CD14-positive monocyte (primary cell): ENCODE results near the gene ERGIC1. TPM values are rescaled to one million over a fixed set of nuclear protein-coding genes. Genes with fewer than 3 reads are reported as not detected.

ENCODE experiments used
- DNase-seq, 3 donors: peaks; one replicate each; pipeline ENCODE4 v3.0.0-alpha.2; 2011 to 2022
- H2AFZ ChIP-seq: 2 replicates; pipeline ENCODE4 v1.6.0; 2012; ENCODE audit warnings: mild to moderate bottlenecking, low read depth, low read length, inconsistent platforms; ENCODE audit not compliant: insufficient read depth, poor library complexity, severe bottlenecking
- H3K27ac ChIP-seq, 2 donors: 1 replicate in 1 of 2; 2 replicates in 1 of 2; pipeline ENCODE4 v1.5.1; 2012 to 2013; ENCODE audit warnings: low read length in 2 of 2, control low read depth in 1 of 2, inconsistent platforms in 1 of 2, low read depth in 1 of 2, mild to moderate bottlenecking in 1 of 2
- H3K27me3 ChIP-seq, 2 donors: one replicate each; pipeline versions ENCODE4 v1.6.0 to v1.6.1; 2011 to 2013; ENCODE audit warnings: low read length in 2 of 2; ENCODE audit not compliant: control insufficient read depth in 2 of 2, insufficient read depth in 2 of 2
- H3K36me3 ChIP-seq, 2 donors: replicated peaks in 1 of 2; 1 replicate in 1 of 2; 2 replicates in 1 of 2; pipeline versions ENCODE4 v1.5.1 to v1.6.1; 2012 to 2013; ENCODE audit warnings: low read length in 2 of 2, control low read depth in 1 of 2, inconsistent platforms in 1 of 2, mild to moderate bottlenecking in 1 of 2; ENCODE audit not compliant: insufficient read depth in 2 of 2, control insufficient read depth in 1 of 2
- H3K4me1 ChIP-seq, 2 donors: 1 replicate in 1 of 2; 2 replicates in 1 of 2; pipeline versions ENCODE4 v1.5.1 to v1.6.1; 2012 to 2013; ENCODE audit warnings: low read length in 2 of 2, control low read depth in 1 of 2, inconsistent platforms in 1 of 2, mild to moderate bottlenecking in 1 of 2, moderate library complexity in 1 of 2; ENCODE audit not compliant: insufficient read depth in 2 of 2, control insufficient read depth in 1 of 2
- H3K4me2 ChIP-seq: replicated peaks from 2 replicates; pipeline ENCODE3; 2012; ENCODE audit warnings: low read length, moderate library complexity, mild to moderate bottlenecking; ENCODE audit not compliant: poor library complexity, severe bottlenecking; ENCODE audit errors: extremely low read depth
- H3K4me3 ChIP-seq, 3 experiments: fragments of 200-600 bp in 1 of 3; sonication (generic) in 1 of 3; replicated peaks in 1 of 3; 1 replicate in 2 of 3; 2 replicates in 1 of 3; pipeline ENCODE4 v1.5.1; 2011 to 2013; ENCODE audit warnings: low read length in 3 of 3, mild to moderate bottlenecking in 3 of 3, control low read depth in 2 of 3, low read depth in 2 of 3, inconsistent platforms in 1 of 3, moderate library complexity in 1 of 3
- H3K79me2 ChIP-seq: 2 replicates; pipeline ENCODE4 v1.6.0; 2012; ENCODE audit warnings: mild to moderate bottlenecking, control low read depth, inconsistent platforms, low read length, moderate library complexity; ENCODE audit not compliant: insufficient read depth
- H3K9ac ChIP-seq: 2 replicates; pipeline ENCODE4 v1.6.0; 2017; ENCODE audit warnings: low read length, mild to moderate bottlenecking; ENCODE audit not compliant: insufficient read depth, poor library complexity, severe bottlenecking
- H3K9me3 ChIP-seq, 2 donors: replicated peaks in 1 of 2; 1 replicate in 1 of 2; 2 replicates in 1 of 2; pipeline versions ENCODE4 v1.5.1 to v1.6.1; 2012 to 2013; ENCODE audit warnings: low read length in 2 of 2, control low read depth in 1 of 2; ENCODE audit not compliant: control insufficient read depth in 1 of 2, insufficient read depth in 1 of 2
- H4K20me1 ChIP-seq: 2 replicates; pipeline ENCODE4 v1.6.0; 2012; ENCODE audit warnings: mild to moderate bottlenecking, low read length, control low read depth, moderate library complexity; ENCODE audit not compliant: insufficient read depth
- H3K27ac Mint-ChIP-seq, 7 donors: one replicate each; pipeline ENCODE4 v1.8.0; 2020; ENCODE audit warnings: mild to moderate bottlenecking in 7 of 7, mixed read lengths in 7 of 7, moderate library complexity in 6 of 7, inconsistent platforms in 2 of 7
- H3K27me3 Mint-ChIP-seq, 3 donors: one replicate each; pipeline ENCODE4 v1.8.0; 2021 to 2022; ENCODE audit warnings: low read depth in 3 of 3, mild to moderate bottlenecking in 3 of 3, mixed read lengths in 3 of 3, moderate library complexity in 3 of 3, inconsistent platforms in 1 of 3
- H3K36me3 Mint-ChIP-seq, 2 donors: one replicate each; pipeline ENCODE4 v1.8.0; 2020; ENCODE audit warnings: mixed read lengths in 2 of 2, inconsistent platforms in 1 of 2, mild to moderate bottlenecking in 1 of 2
- H3K4me1 Mint-ChIP-seq: one replicate; pipeline ENCODE4 v1.8.0; 2020; ENCODE audit warnings: mild to moderate bottlenecking, mixed read lengths
- H3K4me3 Mint-ChIP-seq, 2 donors: one replicate each; pipeline ENCODE4 v1.8.0; 2020; ENCODE audit warnings: mild to moderate bottlenecking in 2 of 2, mixed read lengths in 2 of 2, moderate library complexity in 1 of 2
- H3K9me3 Mint-ChIP-seq, 7 donors: one replicate each; pipeline ENCODE4 v1.8.0; 2020 to 2022; ENCODE audit warnings: mixed read lengths in 7 of 7, mild to moderate bottlenecking in 6 of 7, moderate library complexity in 6 of 7, inconsistent platforms in 2 of 7
- WGBS: methylation state at CpG from one replicate; pipeline ENCODE4 v1.1.5; 2013; ENCODE audit warnings: missing lambda C conversion rate; ENCODE audit not compliant: insufficient coverage; 5-methylcytosine and 5-hydroxymethylcytosine counted together
- intact Hi-C, 2 donors: fragments of 100-400 bp; cut with micrococcal nuclease; formaldehyde crosslinking; loops; one replicate each; pipeline versions ENCODE4 v1.15.0 to v1.15.1; 2023
- polyA plus RNA-seq, 3 donors: library from polyadenylated mRNA; depleted of rRNA in 1 of 3; unstranded in 2 of 3; stranded (reverse) in 1 of 3; fragments of 300-500 nt in 2 of 3; fragments of >200 nt in 1 of 3; fragmentation: Illumina TruSeq in 2 of 3; gene quantifications; 1 replicate in 2 of 3; 2 replicates in 1 of 3; pipeline ENCODE4 v1.2.3, GENCODE V29; 2012 to 2021
- TF ChIP-seq, protein P1 (sequence below): fragments of 200-600 bp; IDR thresholded peaks from one replicate; pipeline ENCODE4 v1.8.0; 2022; ENCODE audit warnings: antibody characterized with exemption, mild to moderate bottlenecking

The ERGIC1 gene
- polyA plus RNA-seq, 3 donors = 28.3 to 76.2 (median 34.1) TPM

DNA sequence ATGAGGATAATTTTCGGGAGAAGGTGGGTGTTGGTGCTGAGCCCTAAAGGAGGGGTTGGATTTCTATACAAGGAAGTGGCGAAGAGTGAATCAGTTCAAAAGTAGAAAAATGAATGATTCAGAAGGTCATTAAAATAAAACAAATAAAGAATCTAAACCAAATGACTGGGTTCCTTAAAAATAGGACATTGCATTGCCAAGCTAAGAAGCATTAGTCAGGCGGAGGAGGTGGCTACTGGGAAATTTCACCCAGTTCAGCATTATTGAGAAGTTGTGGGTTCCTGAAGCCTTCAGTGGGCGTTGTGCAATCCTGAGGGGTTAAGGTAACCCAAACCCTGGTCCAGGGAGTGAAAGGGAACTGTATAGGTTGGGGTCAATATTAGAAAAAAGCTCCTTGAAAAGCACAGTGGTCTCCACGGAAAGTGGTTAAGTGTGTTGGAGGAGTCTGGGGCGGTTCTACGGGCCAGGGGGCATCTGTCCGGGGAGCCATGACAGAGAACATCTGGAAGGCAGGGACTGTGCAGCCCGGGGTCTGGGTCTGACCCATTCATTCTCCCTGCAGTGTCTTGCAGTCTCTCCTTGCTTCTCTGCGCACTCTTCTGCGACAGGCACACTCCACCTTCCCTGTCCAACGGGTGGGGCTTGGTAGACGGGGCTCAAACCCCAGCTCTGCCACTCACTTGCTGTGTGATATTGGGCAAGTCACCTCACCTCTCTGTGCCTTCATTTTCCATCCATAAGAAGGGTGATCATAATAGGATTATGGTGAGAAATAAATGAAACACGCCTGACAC lies 35.4 kb upstream of the ERGIC1 start:
- peak; percentile 92 to 99 (median 97) for DNase-seq
- H3K27me3 Mint-ChIP-seq = peaks cover 0 to 8% (median 0%) of the 10 kb centered on the region in 3 donors
- peak overlapping the region; percentile 52 to 70 for H3K4me3 Mint-ChIP-seq
- H3K4me1 Mint-ChIP-seq = peaks cover 89% of the 10 kb centered on the region
- Histone ChIP-seq H3K79me2 (no peaks in the 10 kb centered on the region), H3K9ac (peak overlapping the region; percentile 76), H3K9me3 (peaks cover 0 to 5% of the 10 kb centered on the region in 2 donors), H3K27ac (peak overlapping the region; percentile 99), H3K4me2 (peak overlapping the region; percentile 50), H2AFZ (no peak overlapping the region), H4K20me1 (no peaks in the 10 kb centered on the region), H3K4me1 (peaks cover 79 to 81% of the 10 kb centered on the region in 2 donors), H3K27me3 (no peaks in the 10 kb centered on the region), H3K4me3 (peak overlapping the region in 1 of 3 experiments; percentile 33), H3K36me3 (no peaks in the 10 kb centered on the region)
- peaks cover 4 to 11% (median 7%) of the 10 kb centered on the region in 7 donors for H3K9me3 Mint-ChIP-seq
- TF ChIP-seq, protein P1, sequence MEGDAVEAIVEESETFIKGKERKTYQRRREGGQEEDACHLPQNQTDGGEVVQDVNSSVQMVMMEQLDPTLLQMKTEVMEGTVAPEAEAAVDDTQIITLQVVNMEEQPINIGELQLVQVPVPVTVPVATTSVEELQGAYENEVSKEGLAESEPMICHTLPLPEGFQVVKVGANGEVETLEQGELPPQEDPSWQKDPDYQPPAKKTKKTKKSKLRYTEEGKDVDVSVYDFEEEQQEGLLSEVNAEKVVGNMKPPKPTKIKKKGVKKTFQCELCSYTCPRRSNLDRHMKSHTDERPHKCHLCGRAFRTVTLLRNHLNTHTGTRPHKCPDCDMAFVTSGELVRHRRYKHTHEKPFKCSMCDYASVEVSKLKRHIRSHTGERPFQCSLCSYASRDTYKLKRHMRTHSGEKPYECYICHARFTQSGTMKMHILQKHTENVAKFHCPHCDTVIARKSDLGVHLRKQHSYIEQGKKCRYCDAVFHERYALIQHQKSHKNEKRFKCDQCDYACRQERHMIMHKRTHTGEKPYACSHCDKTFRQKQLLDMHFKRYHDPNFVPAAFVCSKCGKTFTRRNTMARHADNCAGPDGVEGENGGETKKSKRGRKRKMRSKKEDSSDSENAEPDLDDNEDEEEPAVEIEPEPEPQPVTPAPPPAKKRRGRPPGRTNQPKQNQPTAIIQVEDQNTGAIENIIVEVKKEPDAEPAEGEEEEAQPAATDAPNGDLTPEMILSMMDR = no peak
- intact Hi-C loops = loop anchor here in 1 of 2 donors (2.0 to 5.0 kb wide), 2 partner anchors 26 to 34 kb away; partner anchors contain the start of gene ERGIC1
- H3K27ac Mint-ChIP-seq = peak overlapping the region; percentile 98 to 100 (median 100)
- 39% methylated on average over 5 of the region's 14 CpGs for WGBS
- H3K36me3 Mint-ChIP-seq = peaks cover 17 to 22% of the 10 kb centered on the region in 2 donors

DNA sequence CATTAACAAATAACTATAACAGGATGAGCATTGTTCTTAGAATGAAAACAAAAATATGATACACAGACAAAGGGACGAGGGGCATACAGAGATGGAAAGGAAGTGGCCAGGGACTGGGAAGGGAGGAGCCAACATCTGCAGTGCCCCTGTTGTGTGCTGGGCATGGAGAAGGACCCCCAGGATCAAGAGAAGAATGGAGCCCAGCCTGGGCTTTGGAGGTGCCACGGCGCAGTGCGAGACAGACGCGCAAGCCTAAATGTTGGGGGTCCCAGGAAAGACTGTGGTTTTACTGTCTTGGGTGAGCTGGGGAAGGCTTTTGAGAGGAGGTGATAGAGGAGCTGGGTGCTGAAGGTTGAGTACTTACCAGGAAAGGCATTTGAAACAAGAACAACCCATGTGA lies 34.6 kb upstream of the ERGIC1 start:
- Histone ChIP-seq H3K9ac (peak overlapping the region; percentile 76), H2AFZ (no peak overlapping the region), H3K79me2 (no peaks in the 10 kb centered on the region), H3K4me3 (peak overlapping the region in 1 of 3 experiments; percentile 30), H3K27me3 (no peaks in the 10 kb centered on the region), H3K4me1 (peaks cover 71 to 73% of the 10 kb centered on the region in 2 donors), H3K27ac (peak overlapping the region; percentile 99), H3K36me3 (no peaks in the 10 kb centered on the region), H4K20me1 (no peaks in the 10 kb centered on the region), H3K9me3 (no peaks in the 10 kb centered on the region), H3K4me2 (peak overlapping the region; percentile 45)
- Mint-ChIP-seq H3K36me3 (peaks cover 11 to 14% of the 10 kb centered on the region in 2 donors), H3K27me3 (peaks cover 0 to 10% (median 0%) of the 10 kb centered on the region in 3 donors), H3K4me1 (peaks cover 82% of the 10 kb centered on the region), H3K27ac (peak overlapping the region; percentile 98 to 100 (median 100)), H3K9me3 (peaks cover 0 to 4% (median 0%) of the 10 kb centered on the region in 7 donors), H3K4me3 (peak overlapping the region; percentile 52 to 62)
- intact Hi-C loops = loop anchor here in 1 of 2 donors (2.0 to 5.0 kb wide), 2 partner anchors 27 to 33 kb away; partner anchors contain the start of gene ERGIC1
- TF ChIP-seq, protein P1 = no peak
- 88% methylated on average over 6 of the region's 6 CpGs for WGBS
- peak in 1 of 3 donors; percentile 9 for DNase-seq
